Epithelial cell of esophagus (primary cell): ENCODE measurements around the gene FTO.

Source experiments
- DNase-seq: peaks from one replicate; pipeline ENCODE4 v3.0.0; 2010; ENCODE audit warnings: low read depth
- H3K4me3 ChIP-seq: 2 replicates; pipeline ENCODE4 v1.5.1; 2011; ENCODE audit warnings: mild to moderate bottlenecking, low read length, control low read depth
- CTCF ChIP-seq: IDR thresholded peaks from 2 replicates; pipeline ENCODE4 v1.5.1; 2011; ENCODE audit warnings: low read depth, mild to moderate bottlenecking, low read length, control low read depth, inconsistent platforms; ENCODE audit not compliant: insufficient read depth; ENCODE audit errors: missing control alignments

Gene FTO

GRCh38 chr16:53971616-53972015, 267.7 kb downstream of the FTO start:
- DNase-seq, result no peak
- TF ChIP-seq CTCF, result no peak
- no peak overlapping the region for H3K4me3 ChIP-seq

GRCh38 chr16:53973021-53973420, 269.1 kb downstream of the FTO start:
- H3K4me3 ChIP-seq, result no peak overlapping the region
- TF ChIP-seq CTCF, result no peak
- no peak for DNase-seq

GRCh38 chr16:53974484-53975080, 270.6 kb downstream of the FTO start:
- TF ChIP-seq CTCF, result no peak
- no peak overlapping the region for H3K4me3 ChIP-seq
- DNase-seq, result no peak

GRCh38 chr16:53980675-53981074, 276.7 kb downstream of the FTO start:
- DNase-seq, result no peak
- TF ChIP-seq CTCF, result no peak
- H3K4me3 ChIP-seq, result no peak overlapping the region

- TF ChIP-seq CTCF, result no peak
- no peak overlapping the region for H3K4me3 ChIP-seq
- DNase-seq, result peak; percentile 45
These were observed 278.7 kb downstream of the FTO start for GRCh38 chr16:53982631-53983042.

GRCh38 chr16:53984936-53985335, 281.0 kb downstream of the FTO start:
- no peak for TF ChIP-seq CTCF
- DNase-seq, result peak; percentile 76
- H3K4me3 ChIP-seq, result no peak overlapping the region

GRCh38 chr16:53985861-53986260, 281.9 kb downstream of the FTO start:
- H3K4me3 ChIP-seq, result no peak overlapping the region
- TF ChIP-seq CTCF, result no peak
- peak; percentile 54 for DNase-seq
